RPMI7951 (cell line): ENCODE data around the gene OR4S1. TPM values are rescaled to one million over a fixed set of nuclear protein-coding genes. Genes with fewer than 3 reads are reported as not detected.
"Not testable (repeated sequence)": the region's sequence is repeated elsewhere in the genome, so short reads cannot be mapped to it uniquely, and the experiment has no call there.

Experiments used
- DNase-seq: peaks from one replicate; pipeline ENCODE4 v3.0.0-alpha.2; 2012; ENCODE audit warnings: low read depth
- total RNA-seq: library from RNA; depleted of rRNA; stranded (reverse); fragments of >200 nt; shearing (Covaris generic); gene quantifications from 2 replicates; pipeline ENCODE4 v1.2.3, GENCODE V29; 2014; rRNA removed

Gene OR4S1, protein sequence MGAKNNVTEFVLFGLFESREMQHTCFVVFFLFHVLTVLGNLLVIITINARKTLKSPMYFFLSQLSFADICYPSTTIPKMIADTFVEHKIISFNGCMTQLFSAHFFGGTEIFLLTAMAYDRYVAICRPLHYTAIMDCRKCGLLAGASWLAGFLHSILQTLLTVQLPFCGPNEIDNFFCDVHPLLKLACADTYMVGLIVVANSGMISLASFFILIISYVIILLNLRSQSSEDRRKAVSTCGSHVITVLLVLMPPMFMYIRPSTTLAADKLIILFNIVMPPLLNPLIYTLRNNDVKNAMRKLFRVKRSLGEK
- total RNA-seq: not detected in 2 replicates

DNA sequence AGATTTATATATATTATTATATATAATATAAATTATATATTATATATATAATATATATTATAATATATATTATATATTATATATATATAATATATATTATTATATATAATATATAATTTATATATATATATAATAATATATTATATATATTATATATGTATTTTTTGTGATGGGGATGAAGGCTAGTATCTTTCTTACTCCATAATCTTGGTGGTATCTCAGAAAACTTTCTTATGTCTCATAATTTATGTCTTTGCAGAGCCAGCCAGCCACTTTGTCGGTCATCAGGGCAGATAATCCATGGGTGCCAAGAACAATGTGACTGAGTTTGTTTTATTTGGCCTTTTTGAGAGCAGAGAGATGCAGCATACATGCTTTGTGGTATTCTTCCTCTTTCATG lies at the start of gene OR4S1:
OR4S1 (plus strand) TSS at position 301 of the 400 bp plus-strand sequence; CDS start at position 301, 0 bp downstream.
- no peak for DNase-seq

DNA sequence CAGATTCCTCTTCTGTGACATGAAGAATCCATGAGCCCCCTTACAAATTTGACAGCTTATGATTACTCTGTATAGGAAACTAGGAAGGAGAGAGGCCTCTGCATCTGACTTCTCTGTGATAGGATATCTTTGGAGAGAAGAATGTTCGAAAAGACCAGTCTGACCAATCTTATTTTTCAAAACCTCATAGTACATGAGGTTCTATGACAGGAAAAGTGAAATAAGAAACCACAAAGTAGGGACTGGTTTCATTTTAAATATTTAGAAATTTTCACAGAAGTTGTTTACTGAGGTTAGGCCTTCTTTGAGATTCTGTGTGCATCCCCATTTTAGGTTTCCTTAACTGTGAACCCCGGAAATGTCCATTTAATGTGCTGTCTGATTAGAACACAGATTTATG lies 44.4 kb upstream of the OR4S1 start:
- no peak for DNase-seq

DNA sequence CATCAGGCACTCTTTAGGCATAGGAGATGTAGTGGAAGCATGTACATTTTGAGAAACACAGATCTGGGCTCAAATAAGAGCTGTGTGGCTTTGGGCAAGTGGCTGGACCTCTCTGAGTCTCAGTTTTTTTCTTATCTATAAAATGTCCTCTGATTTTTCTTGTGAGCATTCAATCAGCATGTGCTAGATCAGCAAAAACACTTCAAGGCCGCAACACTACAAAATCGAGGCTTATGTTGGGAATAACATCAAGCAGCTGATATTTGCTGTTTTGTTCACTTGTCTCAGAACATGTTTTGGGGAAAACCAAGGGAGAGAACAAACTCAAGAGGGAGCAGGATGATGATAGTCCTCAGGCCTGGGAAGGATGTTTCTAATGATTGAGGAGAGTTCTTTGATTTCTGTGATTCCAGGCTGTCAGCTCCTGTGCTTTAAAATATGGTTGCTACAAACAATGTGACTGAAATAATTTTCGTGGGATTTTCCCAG lies 42.6 kb upstream of the OR4S1 start, which contains the start of gene OR4X1:
OR4X1 (plus strand) TSS at position 439 of the 489 bp plus-strand sequence; CDS start at position 439, 0 bp downstream.
- DNase-seq: no peak

DNA sequence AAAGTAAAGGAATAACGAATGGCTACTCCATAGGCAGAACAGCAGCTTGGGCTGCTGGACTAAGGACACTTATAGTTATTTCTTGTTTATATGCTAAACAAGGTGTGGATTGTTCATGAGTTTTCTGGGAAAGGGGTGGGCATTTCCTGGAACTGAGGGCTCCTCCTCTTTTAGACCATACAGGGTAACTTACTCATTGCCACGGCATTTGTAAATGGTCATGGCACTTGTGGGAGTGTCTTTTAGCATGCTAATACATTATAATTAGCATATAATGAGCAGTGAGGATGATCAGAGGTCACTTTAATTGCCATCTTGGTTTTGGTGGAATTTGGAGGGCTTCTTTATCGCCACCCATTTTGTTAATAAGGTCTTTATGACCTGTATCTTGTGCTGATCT lies 35.4 kb upstream of the OR4S1 start:
- DNase-seq: no peak

DNA sequence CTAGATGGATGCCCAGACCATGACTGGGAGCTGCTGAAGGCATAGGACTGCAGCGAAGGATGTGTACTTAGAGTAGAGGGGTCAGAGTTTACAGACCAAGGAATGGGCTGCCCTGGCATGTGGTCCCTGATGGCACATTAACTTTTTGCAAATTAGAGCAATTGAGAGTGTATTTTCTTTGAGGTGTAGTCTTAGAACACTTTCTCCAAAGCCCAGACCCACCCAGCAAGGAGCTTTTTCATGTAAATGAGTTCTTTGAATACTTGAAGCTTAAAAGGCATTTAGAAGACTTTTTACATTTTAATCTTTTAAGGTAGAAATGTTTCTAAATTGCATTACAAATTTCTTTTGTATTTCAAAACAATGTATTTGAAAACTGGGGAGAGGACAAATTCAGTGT lies 33.4 kb upstream of the OR4S1 start:
- no peak for DNase-seq

DNA sequence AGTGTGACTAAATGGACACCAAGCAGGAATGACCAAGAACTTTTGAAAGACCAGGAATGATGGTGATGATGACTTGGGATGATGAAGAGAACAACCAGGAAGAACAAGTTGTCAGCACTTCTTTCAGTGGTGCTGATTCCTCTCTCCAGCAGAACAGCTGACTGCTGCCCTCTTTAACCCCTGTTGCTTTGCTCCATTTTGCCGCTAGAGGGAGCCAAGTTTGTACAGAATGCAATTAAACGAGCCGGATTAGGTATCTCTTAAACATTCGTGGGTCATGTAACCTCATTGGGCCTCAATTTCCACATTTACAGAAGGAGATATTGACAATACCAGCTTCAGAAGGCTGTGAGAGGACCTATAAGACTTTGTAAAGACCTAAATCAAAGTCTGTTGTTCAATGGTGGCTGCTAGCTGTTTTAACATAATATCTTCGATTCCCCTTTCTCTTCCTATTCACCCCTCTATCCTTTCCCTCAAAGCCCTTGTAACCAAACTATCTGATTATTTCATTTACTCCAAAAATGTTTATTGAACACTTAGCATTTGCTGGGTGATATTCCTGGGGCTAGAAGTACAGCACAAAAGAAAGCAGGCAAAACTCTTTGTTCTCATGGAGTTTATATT lies 1.9 kb downstream of the OR4S1 start:
- DNase-seq: peak; percentile 48

DNA sequence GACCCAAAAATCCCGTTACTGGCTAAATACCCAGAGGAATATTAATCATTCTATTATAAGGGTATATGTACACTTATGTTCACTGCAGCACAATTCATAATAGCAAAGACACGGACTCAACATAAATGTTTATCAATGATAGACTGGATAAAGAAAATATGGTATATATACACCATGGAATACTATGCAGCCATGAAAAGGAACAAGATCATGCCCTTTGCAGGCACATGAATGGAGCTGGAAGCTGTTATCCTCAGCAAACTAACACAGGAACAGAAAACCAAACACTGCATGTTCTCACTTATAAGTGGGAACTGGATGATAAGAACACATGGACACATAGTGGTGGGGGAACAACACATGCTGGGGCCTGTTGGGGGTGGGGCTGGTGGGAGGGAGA lies 7.6 kb downstream of the OR4S1 start:
- DNase-seq: not testable (repeated sequence)

DNA sequence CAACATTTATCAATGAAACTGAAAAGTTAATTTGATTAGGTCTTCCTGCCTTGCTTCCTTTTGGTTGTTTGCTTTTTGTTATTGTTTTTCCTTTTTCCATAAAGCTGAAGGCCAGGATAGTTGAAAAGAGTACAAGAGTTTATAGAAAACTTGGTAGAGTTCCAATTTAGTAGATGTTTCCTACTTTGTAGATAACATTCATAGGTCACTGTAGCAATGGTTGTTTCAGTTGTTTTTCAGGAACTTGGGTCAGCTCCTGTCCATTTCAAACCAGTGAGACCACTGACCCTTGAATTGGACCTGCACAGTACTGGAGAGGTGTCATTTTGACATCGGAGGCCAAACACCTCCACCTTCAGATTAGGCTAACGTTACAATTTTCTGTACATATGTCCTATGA lies 13.8 kb downstream of the OR4S1 start:
- not testable (repeated sequence) for DNase-seq

DNA sequence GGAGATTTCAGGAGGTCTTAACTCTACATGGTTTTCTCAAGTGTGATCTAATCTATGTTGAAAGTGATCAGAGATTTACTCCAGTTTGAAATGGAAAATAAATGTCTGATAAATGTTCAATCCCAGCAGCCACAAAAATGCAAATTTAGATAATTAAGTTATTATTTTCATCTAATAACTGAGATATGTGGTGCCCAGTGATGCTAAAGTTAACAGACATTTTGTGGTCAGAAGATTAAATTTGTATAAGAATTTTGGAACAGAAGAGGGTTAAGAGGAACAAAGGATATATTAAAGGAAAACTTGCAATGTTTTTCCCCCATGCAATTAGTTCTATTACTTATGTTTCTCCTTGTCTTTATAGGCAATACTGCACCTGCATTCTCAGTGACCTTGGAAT lies 18.6 kb downstream of the OR4S1 start, which contains the start of gene OR4C3:
OR4C3 (plus strand) TSS at position 301 of the 400 bp plus-strand sequence. CDS start 102 bp downstream, outside the sequence.
- DNase-seq: not testable (repeated sequence)

DNA sequence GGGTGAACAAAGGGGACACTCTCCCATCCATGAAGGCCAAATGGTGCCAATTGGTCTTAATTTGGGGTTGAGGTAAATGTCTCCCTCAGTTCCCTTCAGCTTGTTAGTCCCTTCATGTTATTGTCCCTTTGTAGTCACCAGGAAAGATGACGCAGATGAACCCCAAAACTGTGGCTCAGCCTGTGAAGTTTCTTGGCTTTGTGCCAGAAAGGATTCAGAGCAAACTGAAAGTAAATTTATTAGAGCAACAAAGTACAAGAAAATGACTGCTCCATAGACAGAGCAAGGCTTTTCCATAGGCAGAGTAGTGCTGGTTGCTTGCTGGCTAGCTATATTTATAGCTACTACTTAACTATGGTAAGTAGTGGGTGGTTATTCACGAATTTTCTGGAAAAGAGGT lies 35.4 kb downstream of the OR4S1 start:
- no peak for DNase-seq

DNA sequence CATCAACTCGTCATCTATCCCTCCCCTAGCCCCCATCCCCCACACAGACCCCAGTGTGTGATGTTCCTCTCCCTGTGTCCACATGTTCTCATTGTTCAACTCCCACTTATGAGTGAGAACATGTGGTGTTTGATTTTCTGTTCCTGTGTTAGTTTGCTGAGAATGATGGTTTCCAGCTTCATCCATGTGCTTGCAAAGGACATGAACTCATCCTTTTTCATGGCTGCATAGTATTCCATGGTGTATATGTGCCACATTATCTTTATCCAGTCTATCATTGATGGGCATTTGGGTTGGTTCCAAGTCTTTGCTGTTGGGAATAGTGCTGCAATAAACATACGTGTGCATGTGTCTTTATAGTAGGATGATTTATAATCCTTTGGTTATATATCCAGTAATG lies 36.5 kb downstream of the OR4S1 start:
- not testable (repeated sequence) for DNase-seq

DNA sequence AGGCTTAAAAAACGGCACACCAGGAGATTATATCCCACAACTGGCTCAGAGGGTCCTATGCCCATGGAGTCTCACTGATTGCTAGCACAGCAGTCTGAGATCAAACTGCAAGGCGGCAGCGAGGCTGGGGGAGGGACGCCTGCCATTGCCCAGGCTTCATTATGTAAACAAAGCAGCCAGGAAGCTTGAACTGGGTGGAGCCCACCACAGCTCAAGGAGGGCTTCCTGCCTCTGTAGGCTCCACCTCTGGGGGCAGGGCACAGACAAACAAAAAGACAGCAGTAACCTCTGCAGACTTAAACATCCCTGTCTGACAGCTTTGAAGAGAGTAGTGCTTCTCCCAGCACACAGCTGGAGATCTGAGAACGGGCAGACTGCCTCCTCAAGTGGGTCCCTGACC lies 40.3 kb downstream of the OR4S1 start:
- DNase-seq: not testable (repeated sequence)

DNA sequence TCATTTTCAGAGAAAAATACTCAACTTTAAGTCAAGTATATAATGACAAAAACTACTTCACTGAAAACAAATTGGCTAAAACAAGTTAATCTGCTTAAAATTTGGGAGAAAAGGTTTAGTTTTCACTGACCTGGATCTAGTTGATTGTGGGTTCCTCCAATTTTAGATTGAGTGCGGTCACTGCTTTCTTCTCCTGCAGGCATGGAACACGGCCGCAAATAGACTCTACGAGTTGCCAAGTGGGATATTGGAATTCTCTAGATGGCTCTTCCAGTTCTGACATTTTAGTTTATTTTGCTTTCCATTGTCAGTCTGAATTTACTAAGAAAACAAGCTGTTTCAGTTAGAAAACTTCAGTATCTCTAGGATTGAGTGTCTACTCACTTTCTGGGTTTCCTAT lies 48.0 kb downstream of the OR4S1 start:
- DNase-seq: no peak

DNA sequence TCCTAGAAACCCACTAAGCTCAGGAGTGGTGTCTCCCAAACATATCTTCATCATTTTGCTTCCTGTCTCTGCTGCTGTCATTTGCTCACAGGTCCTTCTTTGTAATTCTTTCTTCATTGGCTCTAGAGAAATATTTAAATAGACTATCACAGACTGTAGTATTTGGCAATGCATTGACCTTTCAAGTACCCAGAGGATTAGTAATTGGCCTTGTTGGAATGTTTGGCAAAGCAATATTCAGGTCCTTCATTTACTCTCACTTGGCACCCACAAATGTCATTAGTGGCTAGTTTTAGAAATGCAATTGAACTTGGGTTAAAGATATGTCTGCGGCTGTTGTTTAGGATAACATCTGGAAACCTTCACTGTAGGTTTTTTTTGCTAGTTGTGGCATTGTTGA lies 48.7 kb downstream of the OR4S1 start:
- DNase-seq: no peak

Other genes starting within 250 kb of the OR4S1 start
- gene OR4B1, start 89.4 kb upstream of the OR4S1 start, total RNA-seq: not detected in 2 replicates
- not detected in 2 replicates for gene OR4X2, start 61.1 kb upstream of the OR4S1 start, total RNA-seq
- gene OR4X1, start 42.4 kb upstream of the OR4S1 start, total RNA-seq: not detected in 2 replicates
- gene OR4C3, start 18.7 kb downstream of the OR4S1 start, total RNA-seq: not detected in 2 replicates
- gene OR4C5, start 60.2 kb downstream of the OR4S1 start, total RNA-seq: not detected in 2 replicates
- gene OR4A47, start 182.6 kb downstream of the OR4S1 start, total RNA-seq: not detected in 2 replicates